ENCODE measurements around the gene CALML6.

The CALML6 gene

GRCh38 chr1:1892763-1893120 lies 22.3 kb upstream of the CALML6 start:
- DNase-seq: no peak

DNA sequence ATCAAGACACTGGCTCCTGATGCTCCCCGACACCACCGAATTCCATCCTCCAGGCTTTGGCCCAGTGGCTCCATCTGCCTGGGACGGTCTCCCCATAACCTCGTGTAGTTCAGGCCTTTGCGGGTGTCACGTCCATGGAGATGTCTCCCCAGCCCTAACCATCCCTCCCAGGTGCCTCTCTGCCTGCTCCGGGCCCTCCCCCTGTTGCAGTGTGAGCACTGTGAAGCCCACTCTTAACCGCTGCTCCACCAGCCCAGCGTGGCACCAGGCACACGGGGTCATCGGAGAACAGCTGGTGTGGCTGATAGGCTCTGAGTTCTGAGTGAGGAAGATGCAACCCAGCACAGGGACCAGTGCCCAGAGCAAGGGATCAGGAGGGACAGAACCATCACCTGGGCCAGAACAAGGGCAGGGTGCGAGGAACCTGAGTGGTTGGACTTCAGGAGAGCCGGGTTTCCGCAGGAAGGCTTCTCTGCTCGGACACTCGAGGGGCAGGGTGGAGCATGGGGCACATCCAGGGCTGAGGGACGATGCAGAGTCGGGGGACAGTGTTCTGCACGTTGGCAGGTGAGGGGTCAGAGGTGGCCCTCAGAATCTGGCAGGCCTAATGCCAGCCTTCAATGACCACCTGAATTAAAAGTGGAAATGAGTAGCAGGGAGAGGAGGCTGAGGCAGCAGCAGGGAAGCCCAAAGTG lies 21.6 kb upstream of the CALML6 start:
- DNase-seq: no peak

DNA sequence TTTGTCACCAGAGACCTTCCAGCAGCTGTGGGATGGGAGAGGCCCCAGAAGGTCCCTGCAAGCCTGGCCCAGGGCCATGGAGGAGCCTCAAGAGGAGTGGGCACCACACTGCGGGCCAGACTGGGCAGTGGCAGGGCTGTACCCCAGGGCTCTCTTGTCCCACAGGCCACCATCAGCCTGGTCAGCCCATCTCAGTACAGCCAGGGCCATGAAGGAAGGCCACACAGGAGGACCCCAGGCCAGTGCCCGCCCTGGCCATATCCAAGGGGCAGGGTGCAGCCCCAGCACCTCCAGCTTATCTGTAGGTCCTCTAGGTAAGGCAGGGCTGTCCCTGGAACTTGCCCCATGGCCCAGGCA lies 21.1 kb upstream of the CALML6 start:
- no peak for DNase-seq

DNA sequence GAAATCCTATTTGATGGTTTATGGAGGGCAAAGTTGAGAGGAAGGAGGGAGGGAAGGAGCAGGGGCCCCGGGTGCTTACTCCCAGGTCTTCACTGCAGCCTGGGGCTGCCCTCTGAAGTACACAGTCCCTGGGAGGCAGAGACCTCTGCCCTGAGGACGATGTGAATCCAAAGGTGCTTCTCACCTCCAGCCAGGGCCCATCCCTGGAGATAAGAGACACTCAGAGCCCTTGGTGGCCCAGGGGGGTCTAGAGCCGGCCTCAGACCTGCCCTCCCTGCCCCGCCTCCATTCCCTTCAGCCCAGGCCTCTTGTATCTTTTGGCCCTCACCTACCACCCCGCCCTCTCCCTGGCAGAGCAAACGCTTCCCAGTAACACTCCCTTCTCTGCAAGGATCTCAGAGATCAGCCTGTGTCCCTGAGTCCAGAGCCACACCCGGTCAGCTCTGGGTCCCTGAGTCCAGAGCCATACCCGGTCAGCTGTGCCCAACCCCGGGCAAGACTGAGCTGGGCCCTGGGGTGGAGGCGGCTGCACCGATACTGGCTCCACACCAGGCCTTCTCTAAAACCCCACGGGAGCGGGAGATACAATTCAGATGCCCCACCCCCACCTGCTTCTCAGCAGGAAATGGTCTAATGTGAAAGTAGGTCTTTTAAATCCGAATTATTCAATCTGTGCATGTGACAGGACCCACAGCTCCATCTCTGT lies 20.6 kb upstream of the CALML6 start:
- DNase-seq: no peak

DNA sequence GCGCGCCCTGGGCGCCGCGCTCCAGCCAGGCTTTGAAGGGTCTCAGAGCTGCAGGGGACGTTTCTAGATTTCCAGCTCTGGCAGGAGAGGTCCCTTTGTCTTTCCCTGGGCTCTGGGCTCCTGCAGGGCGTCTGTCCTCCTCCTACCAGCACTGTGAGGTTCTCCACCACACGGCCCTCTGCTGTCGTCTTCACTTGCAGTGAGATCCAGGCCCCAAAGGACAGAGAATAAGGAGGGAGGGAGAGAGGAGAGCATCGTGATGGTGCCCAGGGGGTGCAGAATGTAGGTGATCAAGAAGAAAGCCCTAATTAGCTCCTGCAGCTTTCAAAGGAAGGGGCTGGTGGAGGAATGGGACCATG lies 20.0 kb upstream of the CALML6 start:
- DNase-seq: no peak

- DNase-seq: no peak
Measured at GRCh38 chr1:1895456-1896336, 19.4 kb upstream of the CALML6 start.

- DNase-seq: no peak
Measured at GRCh38 chr1:1898246-1898933, 16.7 kb upstream of the CALML6 start.

DNA sequence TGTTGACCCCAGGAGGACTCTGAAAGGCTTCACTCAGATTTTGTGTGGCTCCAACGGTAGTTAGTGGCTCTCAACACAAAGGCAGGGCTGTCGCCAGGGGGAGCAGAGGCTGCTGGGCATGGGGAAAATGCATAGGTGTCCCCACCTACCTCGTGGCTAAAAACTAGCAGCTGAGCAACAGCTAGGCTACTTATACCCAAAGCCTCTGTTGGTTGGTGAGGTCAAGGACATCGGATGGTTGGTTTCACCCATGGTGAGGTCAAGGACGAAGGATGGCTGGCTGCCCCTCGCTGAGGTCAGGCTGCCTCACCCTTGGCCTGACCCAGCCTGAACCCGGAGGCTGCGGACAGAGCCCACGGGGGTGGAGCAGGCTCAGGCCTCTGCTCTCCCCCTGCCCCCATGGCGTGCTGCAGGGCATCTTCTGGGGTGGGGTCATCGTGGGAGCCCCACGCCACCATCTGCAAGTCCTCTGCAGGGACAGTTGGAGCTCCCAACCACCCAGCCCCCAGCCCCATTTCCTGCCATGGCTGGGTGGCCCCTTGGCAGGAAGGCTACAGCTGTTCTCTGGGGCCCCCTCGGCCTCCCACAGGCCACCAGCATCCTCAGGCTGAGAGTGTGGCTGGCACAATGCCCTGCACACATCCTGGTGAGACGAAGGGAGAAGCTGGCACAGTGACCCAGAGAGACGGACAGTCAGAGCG lies 15.6 kb upstream of the CALML6 start:
- DNase-seq: no peak

GRCh38 chr1:1899967-1900327 lies 15.1 kb upstream of the CALML6 start:
- DNase-seq: no peak

DNA sequence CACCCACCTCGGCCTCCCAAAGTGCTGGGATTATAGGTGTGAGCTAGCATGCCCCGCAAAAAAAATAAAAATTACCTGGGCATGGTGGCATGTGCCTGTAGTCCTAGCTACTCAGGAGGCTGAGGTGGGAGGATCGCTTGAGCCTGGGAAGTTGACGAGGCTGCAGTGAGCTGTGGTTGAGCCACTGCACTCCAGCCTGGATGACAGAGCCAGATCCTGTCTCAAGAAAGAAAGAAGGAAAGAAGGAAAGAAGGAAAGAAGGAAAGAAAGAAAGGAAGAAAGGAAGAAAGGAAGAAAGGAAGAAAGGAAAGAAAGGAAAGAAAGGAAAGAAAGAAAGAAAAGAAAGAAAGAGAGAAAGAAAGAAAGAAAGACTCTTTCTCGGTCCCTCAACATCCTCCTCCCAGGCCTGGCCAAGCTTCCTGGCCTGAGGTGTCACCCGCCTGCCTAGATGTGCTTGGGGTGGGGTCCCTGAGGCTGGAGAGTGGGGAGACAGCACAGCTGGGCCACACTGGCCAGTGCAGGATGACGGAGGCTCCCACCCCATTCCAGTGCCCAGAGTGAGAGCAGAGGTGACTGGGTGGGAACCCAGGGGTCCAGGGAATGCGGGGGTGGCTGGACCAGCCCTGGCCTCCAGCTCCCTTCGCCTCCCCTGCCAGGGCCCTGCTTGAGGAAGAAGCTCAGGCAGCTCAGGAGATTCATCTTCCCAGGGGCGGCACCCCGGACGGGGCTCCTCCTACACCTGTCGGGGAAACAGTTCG lies 14.0 kb upstream of the CALML6 start:
- DNase-seq: no peak

- DNase-seq: no peak
Measured at GRCh38 chr1:1901641-1902294, 13.3 kb upstream of the CALML6 start.

DNA sequence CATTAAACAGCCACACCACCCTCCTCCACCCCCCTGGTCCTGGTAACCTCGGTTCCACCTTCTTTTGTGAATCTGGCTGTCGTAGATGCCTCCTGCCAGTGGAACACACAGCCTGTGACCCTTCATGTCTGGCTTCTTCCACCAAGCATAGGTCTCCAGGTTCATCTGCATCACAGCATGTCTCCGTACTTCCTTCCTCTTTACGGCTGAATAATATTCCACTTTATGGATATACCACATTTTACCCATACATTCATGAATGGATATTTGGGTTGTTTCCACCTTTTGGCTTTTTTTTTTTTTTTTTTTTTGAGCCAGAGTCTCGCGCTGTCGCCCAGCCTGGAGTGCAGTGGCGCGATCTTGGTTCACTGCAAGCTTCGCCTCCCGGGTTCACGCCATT lies 11.8 kb upstream of the CALML6 start:
- no peak for DNase-seq

DNA sequence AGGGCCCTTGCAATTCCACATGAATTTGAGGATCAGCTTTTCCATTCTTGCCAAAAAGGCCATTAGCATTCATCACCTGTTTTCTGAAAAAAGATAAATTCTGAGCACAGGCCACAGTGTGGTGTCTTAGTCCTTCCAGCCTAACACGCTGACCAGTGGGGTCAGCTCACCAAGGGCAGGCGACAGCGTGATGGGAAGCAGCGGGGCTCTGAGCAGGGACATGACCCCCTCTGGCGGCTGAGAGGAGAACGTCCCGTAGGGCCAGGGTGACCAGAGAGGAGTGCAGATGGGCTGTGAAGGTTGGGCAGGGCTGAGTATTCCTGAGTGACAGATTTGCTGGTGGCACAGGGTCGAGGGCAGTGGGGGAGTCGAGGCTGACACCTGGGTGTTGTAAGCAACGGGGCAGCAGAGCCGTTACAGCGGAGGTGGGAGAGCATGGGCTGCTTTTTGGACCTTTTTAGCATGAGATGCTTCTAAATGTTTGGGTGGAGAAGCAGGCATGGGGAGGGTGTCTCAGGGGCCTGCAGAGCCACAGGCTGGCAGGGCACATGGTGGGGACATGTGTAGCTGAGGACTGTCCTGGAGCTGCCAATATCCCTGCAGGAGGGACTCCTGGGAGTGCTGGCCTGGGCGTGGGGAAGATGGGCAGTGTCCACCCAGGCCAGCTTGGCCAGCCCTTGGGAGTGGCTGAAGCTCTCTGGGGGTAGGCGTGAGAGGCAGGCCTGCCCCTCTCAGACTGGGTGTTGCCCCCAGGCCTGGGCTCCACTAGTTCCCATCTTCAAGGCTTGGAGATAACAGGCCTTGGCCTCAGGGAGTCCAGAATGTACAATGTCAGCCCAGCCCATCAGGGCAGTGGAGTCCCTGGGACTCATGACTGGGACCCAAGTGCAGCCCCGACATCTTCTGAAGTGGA lies 8.6 kb upstream of the CALML6 start:
- DNase-seq: peak; percentile 30

- DNase-seq: no peak
Measured at GRCh38 chr1:1907098-1907736, 7.8 kb upstream of the CALML6 start.

GRCh38 chr1:1908506-1908791 lies 6.6 kb upstream of the CALML6 start:
- DNase-seq: no peak

DNA sequence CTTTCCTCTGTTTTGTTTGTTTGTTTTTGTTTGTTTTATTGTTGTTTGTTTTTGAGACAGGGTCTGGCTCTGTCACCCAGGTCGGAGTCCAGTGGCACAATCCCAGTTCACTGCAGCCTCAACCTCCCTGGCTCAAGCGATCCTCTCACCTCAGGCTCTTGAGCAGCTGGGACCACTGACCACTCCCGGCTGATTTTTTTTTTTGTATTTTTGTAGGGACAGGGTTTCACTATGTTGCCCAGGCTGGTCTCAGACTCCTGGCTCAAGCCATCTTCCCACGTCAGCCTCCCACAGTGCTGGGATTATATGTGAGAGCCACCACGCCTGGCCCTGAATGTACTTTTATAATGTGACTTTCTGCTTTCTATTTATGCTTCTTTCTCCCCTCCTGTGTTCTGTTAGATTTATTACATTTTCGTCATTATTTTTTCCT lies 5.0 kb upstream of the CALML6 start:
- no peak for DNase-seq

GRCh38 chr1:1910651-1911331 lies 4.3 kb upstream of the CALML6 start:
- no peak for DNase-seq

- DNase-seq: no peak
Measured at GRCh38 chr1:1911350-1912041, 3.6 kb upstream of the CALML6 start.

Data from NCI-H524 treated with DMSO at 0.1 percent for 48 hours (cell line).